Lower lobe of right lung (tissue), 2 donors: ENCODE measurements around the gene AP3S1. TPM values are rescaled to one million over a fixed set of nuclear protein-coding genes. Genes with fewer than 3 reads are reported as not detected.

Experiments used
- ATAC-seq, 2 donors: fragments of 200-7000 bp; cut with Tn5 transposase; one replicate each; pipeline ENCODE4 v1.9.1; 2020 to 2022; ENCODE audit warnings: mild to moderate bottlenecking in 2 of 2, moderate library complexity in 2 of 2
- DNase-seq: peaks from one replicate; pipeline ENCODE4 v3.0.0-alpha.2; 2020
- H3K27ac ChIP-seq: fragments of 200-600 bp; one replicate; pipeline ENCODE4 v1.8.0; 2022
- H3K27me3 ChIP-seq: fragments of 200-600 bp; one replicate; pipeline ENCODE4 v1.8.0; 2022; ENCODE audit warnings: low read depth
- H3K36me3 ChIP-seq: fragments of 200-600 bp; one replicate; pipeline ENCODE4 v1.8.0; 2022; ENCODE audit warnings: mild to moderate bottlenecking
- H3K4me1 ChIP-seq: fragments of 200-600 bp; one replicate; pipeline ENCODE4 v1.8.0; 2022
- H3K4me3 ChIP-seq: fragments of 200-600 bp; one replicate; pipeline ENCODE4 v1.8.0; 2022; ENCODE audit warnings: mild to moderate bottlenecking
- H3K9me3 ChIP-seq: fragments of 200-600 bp; one replicate; pipeline ENCODE4 v1.8.0; 2022
- CTCF ChIP-seq: fragments of 200-600 bp; IDR thresholded peaks from one replicate; pipeline ENCODE4 v1.8.0; 2022; ENCODE audit warnings: antibody characterized with exemption, mild to moderate bottlenecking
- intact Hi-C: fragments of 100-400 bp; cut with DNase I; formaldehyde crosslinking; loops from one replicate; pipeline ENCODE4 v1.11.0; 2022
- total RNA-seq: library from RNA; stranded (reverse); fragmentation: NEBNext Ultra II Directional; extraction: Animal tissue kit (Norgen Biotek cat#: 25700); gene quantifications from one replicate; pipeline ENCODE4 v1.2.1, GENCODE V29; 2021
- donor health status: DM: no; HTN: yes; CAD: no; lungs with severe emphysema.

The AP3S1 gene
- total RNA-seq, 1 donor from 2014 or later = 69.4 TPM

DNA sequence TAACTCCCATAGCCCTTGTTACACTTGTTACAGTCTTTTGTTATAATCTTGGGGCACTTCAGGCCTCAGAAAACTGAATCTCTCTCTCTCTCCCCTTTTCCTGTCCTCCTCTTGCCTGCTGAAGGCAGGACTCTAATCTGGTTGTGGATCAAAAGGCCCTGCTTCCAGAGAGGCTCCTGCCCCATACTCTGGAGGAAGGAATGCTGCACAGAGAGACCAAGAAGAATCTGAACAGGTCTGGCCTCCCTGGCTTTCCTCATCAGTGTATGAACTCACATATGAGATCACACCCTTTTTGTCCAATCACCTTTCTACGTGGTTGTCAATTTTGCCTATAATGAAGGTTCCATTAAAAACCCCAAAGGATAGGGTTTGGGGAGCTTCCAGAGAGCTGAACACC lies 94.3 kb downstream of the AP3S1 start:
- H3K36me3 ChIP-seq = no peaks in the 10 kb centered on the region
- intact Hi-C loops = no loop called here
- H3K9me3 ChIP-seq = no peaks in the 10 kb centered on the region
- no peak overlapping the region for H3K27ac ChIP-seq
- ATAC-seq (no peak), DNase-seq (no peak)
- no peaks in the 10 kb centered on the region for H3K27me3 ChIP-seq
- no peaks in the 10 kb centered on the region for H3K4me1 ChIP-seq
- no peak overlapping the region for H3K4me3 ChIP-seq
- TF ChIP-seq CTCF = no peak

DNA sequence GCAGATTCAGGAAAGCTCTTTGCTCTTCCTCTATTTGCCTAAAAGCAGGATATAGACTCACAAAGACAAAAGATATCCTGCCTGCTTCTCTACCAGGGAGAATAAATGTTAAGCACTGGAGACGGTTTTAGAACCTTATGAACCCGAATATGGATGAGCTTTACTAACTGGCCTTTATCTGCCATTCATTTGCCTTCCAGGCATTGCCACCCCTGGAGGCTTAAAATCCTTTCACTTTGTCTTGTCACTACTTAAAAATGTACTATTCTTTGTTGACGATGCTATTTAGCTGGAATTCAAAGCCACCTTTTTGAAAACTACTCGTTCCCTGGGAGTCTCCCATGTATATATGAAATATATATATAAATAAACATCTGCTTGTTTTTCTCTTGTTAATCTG lies 97.3 kb downstream of the AP3S1 start:
- Histone ChIP-seq H3K9me3 (no peaks in the 10 kb centered on the region), H3K36me3 (no peaks in the 10 kb centered on the region), H3K27me3 (no peaks in the 10 kb centered on the region), H3K4me1 (no peaks in the 10 kb centered on the region), H3K4me3 (no peak overlapping the region), H3K27ac (no peak overlapping the region)
- DNase-seq = no peak
- ATAC-seq = no peak
- intact Hi-C loops = no loop called here
- TF ChIP-seq CTCF = no peak

GRCh38 chr5:115940080-115940810 lies 98.5 kb downstream of the AP3S1 start:
- no peak for TF ChIP-seq CTCF
- H3K27me3 ChIP-seq = no peaks in the 10 kb centered on the region
- DNase-seq = no peak
- H3K9me3 ChIP-seq = no peaks in the 10 kb centered on the region
- no peak overlapping the region for H3K4me3 ChIP-seq
- H3K36me3 ChIP-seq = no peaks in the 10 kb centered on the region
- H3K27ac ChIP-seq = no peak overlapping the region
- no peaks in the 10 kb centered on the region for H3K4me1 ChIP-seq
- intact Hi-C loops = no loop called here
- ATAC-seq = no peak

DNA sequence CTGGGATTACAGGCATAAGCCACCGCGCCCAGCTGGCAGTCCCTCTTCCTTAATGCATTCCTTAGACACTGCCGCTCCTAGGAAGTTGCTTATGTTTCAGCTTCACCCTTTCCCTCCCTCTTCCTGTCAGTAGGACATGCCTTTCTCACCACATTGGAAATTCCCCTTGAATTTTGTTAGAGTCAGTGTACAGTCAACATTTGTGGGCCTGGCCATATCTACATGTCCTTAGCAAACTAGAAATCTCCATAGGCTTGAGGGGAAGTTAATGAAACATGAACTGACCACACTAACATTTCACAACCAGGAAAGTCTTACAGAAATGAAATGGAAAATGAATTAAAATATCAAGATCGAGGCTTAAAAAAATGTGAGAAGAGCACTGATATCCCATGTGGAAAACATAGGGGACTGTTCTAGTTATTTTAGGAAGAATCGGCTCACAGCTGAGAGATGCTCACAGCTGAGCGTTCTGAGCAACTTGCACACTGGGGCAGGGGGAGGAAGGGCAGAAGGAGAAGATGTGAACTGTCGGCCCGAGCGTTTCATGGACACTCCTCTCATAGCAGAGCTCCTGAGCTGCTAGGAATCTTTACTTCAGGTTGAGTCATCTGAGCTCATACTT lies 99.4 kb downstream of the AP3S1 start:
- ATAC-seq (peak; percentile 32 to 38), DNase-seq (no peak)
- Histone ChIP-seq H3K27ac (no peak overlapping the region), H3K36me3 (no peaks in the 10 kb centered on the region), H3K27me3 (no peaks in the 10 kb centered on the region), H3K4me3 (no peak overlapping the region), H3K4me1 (no peaks in the 10 kb centered on the region), H3K9me3 (no peaks in the 10 kb centered on the region)
- intact Hi-C loops = no loop called here
- TF ChIP-seq CTCF = no peak

GRCh38 chr5:115944501-115944900 lies 102.8 kb downstream of the AP3S1 start:
- Histone ChIP-seq H3K9me3 (no peaks in the 10 kb centered on the region), H3K4me1 (no peaks in the 10 kb centered on the region), H3K27ac (no peak overlapping the region), H3K4me3 (no peak overlapping the region), H3K27me3 (no peaks in the 10 kb centered on the region), H3K36me3 (no peaks in the 10 kb centered on the region)
- ATAC-seq = no peak
- intact Hi-C loops = no loop called here
- TF ChIP-seq CTCF = no peak
- DNase-seq = no peak
